GM13976 (cell line): Measurements from ENCODE around the gene RCAN2.

Experiments used
- DNase-seq: peaks from one replicate; pipeline ENCODE4 v3.0.0; 2012; ENCODE audit warnings: low spot score
- in situ Hi-C: fragments of 300-500 bp; cut with MboI; formaldehyde crosslinking; loops from one replicate; pipeline ENCODE4 v1.12.0; 2022; ENCODE audit warnings: low sequenced_read_pairs, mixed read lengths, inconsistent platforms; ENCODE audit not compliant: unreplicated experiment
- TF ChIP-seq, protein P1 (sequence below): IDR thresholded peaks from 2 replicates; pipeline ENCODE4 v1.5.1; 2012; ENCODE audit warnings: borderline replicate concordance, mild to moderate bottlenecking; ENCODE audit not compliant: insufficient read depth; ENCODE audit errors: extremely low read depth, missing control alignments, control extremely low read depth

Gene RCAN2

DNA sequence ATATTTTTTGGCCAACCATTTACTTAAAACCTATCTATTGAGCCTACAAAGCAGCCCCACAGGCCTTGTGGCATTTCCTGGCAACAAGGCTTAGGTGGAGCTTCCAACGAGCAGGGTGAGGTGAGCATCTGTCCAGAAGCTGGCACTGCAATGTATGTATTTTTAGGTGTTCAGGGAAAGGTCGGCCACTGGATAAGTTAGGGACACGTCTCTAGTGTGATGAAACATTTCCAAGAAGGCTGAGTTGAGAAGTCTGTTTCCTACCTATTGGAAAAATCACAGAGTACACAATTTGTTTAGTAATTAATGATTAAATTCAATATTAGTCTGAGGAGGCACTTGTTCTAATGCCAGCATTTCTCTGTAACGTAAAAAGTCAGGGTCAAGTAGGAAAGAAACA lies 17.8 kb upstream of the RCAN2 start:
- no peak for DNase-seq
- TF ChIP-seq, protein P1, sequence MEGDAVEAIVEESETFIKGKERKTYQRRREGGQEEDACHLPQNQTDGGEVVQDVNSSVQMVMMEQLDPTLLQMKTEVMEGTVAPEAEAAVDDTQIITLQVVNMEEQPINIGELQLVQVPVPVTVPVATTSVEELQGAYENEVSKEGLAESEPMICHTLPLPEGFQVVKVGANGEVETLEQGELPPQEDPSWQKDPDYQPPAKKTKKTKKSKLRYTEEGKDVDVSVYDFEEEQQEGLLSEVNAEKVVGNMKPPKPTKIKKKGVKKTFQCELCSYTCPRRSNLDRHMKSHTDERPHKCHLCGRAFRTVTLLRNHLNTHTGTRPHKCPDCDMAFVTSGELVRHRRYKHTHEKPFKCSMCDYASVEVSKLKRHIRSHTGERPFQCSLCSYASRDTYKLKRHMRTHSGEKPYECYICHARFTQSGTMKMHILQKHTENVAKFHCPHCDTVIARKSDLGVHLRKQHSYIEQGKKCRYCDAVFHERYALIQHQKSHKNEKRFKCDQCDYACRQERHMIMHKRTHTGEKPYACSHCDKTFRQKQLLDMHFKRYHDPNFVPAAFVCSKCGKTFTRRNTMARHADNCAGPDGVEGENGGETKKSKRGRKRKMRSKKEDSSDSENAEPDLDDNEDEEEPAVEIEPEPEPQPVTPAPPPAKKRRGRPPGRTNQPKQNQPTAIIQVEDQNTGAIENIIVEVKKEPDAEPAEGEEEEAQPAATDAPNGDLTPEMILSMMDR, result no peak
- in situ Hi-C loops, result no loop called here

DNA sequence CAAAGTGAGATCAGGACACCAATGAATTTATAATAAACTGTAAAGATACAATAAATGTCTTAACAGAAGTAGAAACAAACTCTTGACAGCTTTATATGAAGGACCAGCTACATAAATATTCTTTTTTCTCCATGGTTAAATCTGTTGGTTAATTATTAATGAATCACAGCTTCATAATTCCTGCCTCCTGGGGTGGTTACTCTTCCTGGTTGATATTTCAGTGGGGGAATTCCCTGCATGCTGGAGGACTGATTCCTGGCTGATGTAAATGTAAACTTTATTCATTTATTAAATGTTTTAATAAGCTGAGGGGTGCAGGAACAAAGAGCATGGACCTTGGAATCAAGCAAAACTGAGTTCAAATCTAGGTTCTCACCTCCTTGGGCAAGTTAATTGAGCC lies 16.2 kb upstream of the RCAN2 start:
- TF ChIP-seq, protein P1, result no peak
- in situ Hi-C loops, result no loop called here
- DNase-seq, result no peak

DNA sequence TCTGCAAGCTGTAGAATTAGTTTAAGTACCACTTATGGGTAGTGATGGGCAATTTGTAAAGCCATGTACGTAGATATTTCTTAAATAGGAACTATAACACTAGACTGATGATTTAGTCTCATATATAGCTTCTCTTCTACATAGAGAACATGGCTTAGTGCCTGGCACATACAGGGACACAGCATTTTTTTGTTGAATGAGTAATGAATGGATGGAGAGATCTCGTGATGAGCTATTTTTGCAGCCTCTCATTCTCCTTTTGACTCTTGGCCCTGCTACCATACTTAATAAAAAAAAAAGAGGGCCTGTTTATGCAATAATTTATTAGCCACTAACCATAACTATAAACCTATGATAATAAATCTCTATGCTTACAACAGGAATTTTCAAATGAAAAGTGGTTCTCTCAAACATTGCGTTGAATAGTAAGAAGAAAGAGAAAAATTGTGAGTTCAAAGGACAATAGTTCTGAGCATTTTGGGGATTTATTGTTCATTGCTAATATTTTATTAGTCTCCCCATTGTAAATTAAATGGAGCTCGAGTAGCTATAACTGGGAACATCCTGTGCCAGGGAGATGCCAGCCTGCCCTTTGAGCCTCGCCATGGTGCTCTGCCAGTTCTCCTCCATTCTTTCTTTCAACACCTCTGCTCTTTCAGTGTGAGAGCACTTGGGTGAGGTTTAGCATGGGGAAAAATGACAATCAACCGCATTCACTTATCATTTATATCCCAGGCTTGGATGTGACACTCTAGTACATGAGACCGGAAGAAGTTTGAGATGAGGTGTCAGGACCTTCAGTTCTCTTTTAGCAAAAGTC lies 14.7 kb upstream of the RCAN2 start:
- TF ChIP-seq, protein P1, result no peak
- DNase-seq, result no peak
- in situ Hi-C loops, result no loop called here

DNA sequence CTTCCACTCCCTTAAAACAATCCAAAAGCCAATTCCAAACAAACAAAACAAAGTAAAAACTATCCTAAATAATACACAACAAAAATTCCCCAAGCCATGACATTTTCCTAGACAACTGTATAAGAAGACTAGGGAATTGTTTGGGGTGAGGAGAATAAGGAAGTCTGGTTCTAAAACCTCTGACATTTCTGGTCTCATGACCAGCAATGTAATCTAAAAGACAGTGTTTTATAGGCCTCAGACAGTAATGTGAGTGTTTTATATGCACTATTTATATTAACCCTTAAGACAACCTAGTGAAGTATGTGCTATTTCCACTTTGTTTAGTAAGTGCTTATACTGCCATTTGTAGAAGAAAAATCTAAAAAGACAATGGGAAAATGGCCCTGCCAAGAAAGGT lies 13.0 kb upstream of the RCAN2 start:
- no peak for DNase-seq
- in situ Hi-C loops, result no loop called here
- TF ChIP-seq, protein P1, result no peak

DNA sequence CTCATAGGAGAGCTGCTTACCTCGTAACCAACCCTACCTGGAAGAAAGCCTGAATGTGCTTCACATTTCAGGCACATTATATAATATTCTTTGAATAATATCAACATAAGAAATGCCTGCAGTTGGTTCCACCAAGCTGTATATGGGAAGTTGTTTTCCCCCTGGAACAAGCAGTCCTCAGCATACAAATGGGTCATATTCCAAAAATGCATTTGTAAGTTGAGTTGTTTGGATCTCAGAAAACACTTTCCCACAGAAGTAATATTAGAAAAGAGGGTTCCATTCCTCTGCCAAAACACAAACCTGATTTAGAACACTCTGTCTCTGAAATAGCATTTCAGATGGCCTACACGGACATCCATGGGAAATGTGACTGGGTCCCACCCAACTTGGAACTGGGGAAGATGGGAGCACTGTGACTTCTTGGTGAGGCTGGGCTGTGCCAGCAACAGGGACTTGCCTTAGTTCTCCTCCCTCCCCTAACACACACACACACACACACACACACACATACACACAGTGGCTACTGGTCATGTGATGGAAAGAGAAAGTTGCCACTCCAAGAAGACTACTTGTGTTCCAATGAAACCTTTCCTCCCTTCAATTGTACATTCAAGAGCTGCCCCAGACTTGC lies 11.4 kb upstream of the RCAN2 start:
- no peak for DNase-seq
- TF ChIP-seq, protein P1, result no peak
- in situ Hi-C loops, result no loop called here

DNA sequence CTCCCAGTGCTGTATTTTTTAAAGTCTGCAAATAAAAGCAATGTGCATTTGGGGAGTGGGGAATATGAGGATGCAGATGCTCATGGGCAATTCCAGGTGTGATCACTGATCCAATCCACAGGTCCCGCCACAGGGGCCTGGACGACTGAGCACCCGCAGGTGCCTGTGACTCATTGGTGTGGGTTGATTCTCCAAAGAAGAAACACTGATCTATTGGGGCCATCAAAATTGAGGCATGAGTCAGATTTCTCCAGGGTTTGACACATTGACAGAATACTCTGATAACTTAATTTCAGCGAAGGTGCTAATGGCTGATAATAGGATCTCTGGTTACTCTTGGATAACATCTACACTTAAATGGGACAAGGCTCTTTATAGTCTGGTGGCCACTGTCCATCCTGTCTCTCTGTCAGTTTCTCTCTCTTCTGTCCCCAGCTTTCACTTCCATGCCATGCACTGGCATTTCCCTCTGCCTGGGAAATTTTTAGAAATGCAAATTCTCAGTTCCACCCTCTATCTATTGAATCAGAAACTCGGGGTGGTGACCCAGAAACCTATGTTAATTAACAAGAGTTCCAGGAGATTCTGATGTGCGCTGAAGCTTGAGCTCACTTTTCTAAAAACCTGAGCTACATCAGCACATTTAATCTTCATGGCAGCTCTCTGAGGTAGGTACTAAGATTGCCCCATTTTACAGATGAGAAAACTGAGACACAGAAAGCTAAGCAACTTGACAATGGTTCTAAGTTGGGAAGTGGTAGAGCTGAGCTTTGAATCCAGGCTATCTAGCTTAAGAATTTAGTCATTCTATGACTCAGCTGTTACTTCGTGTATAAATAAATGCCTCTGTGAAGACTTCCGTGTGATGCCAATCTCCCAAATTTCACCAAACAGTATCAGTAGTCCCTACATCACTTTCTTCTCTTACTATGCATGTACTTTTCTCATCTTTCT lies 10.2 kb upstream of the RCAN2 start:
- no peak for DNase-seq
- TF ChIP-seq, protein P1, result no peak
- in situ Hi-C loops, result no loop called here
